Activated CD4-positive, alpha-beta T cell treated with anti-CD3 and anti-CD28 coated beads, Interleukin-2, amount 50 U/mL, for 4 hours (primary cell): ENCODE results near the gene TNS2.
"Not testable (repeated sequence)": the region's sequence is repeated elsewhere in the genome, so short reads cannot be mapped to it uniquely, and the experiment has no call there.

Source experiments
- DNase-seq, 2 experiments: peaks; one replicate each; pipeline ENCODE4 v3.0.0-alpha.2; 2020

TNS2 gene

DNA sequence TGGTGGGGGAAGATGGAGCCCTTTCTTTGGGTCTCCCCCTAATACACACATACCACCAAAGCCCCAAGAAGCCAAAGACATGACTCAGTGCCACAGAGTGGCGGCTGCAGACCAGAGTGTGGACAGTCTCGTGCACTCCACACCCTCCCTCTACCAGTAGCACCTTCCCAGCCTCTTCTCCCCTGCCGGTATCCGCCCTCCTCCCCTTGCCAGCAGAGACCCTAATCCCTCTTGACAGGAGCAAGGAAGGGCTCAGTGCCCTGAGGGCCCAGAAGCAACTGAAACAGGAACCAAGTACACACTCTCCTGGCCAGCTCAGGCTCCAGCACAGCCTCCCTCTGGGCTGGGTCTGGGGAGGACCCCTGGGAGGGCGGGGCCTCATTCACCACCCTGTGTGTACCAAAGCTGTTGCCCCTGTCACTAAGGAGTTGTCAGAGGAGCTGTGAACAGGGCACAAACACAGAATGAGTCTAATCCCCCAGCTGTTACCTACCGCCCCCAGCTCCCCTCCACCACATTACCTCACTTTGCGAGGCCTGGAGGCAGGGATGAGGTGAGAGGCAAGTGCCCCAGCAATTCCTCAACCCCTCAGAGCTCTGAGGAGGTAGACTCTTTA, 21.1 kb downstream of the TNS2 start:
- DNase-seq, result no peak

DNA sequence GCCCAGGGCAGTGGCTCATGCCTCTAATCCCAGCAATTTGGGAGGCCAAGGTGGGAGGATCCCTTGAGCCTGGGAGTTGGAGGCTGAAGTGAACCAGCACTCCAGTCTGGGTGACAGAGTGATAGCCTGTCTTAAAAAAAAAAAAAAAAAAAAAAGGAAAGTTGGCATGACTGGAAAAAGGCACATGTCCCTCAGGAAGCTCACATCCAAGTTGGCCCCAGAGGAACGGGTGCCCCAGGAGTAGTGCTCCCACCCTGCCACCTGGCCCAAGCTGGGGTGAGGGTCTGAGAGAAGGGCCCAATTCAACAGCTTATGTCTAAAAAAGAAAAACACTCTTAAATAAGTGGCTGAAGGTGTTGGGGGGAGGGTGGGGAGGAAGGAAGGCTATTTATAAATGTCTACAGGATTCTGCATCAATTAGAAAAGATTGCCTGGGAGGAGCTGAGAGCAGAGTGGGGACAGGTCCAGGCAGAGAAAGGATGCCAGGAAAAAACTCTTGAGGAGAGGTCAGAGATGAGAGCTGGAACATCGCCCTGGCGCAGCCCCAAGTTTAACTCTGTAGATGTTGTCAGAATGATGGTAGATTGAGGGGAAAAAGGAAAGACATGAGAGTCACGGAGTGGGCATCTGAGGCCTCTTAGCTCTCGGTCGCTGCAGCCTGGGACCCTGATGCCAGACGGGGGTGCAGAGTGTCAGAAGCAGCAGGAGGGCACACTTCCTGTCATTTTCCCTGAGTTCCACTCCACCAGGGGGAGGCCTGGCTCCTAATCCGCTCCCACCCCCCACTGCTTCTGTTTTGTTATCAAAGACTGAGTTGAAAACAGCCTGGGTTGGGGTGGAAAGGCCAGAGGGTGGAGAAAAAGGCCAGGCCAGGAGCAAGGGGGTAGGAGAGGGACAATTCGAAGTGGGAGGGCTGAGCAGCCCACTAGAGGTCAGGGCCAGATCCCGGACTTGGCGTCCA, 22.0 kb downstream of the TNS2 start:
- no peak for DNase-seq

GRCh38 chr12:53073881-53074280, 24.0 kb downstream of the TNS2 start:
- DNase-seq, result no peak

DNA sequence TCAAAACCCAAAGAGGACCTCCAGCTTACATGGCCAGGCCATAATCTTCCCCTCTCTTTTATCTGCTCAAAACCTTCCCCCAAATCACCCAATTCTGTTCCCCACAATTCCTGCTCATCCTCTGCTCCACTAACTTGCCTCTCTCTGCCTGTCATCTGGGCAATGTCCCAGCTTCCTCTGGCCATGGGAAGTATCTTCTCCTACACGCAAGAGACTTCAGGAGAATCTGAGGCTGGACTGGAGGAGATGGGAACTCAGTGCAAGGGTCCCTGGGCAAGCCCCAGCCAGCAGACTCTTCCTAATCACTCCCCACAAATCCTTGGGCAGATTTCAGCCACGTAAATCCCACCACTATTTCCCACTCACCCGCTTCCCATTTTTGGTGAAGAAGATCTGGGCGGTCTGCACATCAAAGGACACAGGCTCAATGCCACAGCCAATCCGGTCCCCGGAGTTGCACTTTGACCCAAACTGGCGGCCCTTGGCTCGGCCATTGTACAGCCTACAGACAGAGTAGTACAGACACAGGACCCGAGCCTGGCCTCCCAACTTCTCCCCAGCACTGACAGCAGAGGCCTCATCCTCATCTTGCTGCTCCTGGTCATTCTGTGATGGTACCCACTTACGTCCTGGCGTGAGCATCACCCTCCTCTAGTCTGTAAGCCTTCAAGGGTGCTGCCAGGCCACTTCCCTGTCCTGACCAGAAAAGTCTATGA, 24.6 kb downstream of the TNS2 start:
- no peak for DNase-seq

DNA sequence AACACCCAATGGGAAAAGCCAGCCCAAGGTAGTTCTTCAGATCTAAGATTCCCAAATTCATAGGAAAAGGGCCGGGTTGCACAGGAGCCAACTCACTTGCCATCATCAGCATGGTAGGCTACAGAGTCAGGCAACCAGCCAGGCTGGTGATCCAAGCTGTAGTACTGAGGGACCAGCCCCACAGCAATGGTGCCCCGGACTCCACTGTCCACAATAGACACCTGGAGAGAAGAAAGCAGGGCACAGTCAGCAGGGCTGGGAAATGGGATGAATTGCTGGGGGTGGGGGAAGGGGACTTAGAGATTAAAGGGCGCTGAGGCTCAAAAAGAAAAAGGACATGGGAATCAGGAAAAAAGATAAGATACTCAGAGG, 25.1 kb downstream of the TNS2 start:
- DNase-seq, result no peak

GRCh38 chr12:53076461-53076860, 26.6 kb downstream of the TNS2 start:
- no peak for DNase-seq

DNA sequence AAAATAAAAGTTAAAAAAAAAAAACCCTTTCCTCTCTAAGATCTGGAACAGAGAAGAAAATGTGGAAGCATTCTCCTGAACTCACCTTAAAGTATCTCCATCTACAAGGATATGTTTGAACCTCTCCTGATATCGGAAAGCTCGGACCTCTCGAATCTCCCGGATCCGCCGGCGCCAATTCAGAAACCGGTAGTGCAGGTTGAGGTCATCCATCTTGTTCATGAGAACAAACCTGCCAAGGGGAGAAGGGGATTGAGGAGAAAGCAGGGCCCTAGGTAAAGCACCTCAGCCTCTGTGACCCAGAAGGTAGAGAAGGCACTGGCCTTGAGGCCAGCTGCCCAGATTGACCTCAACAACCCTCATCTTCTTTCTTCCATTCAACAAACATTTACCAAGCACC, 27.2 kb downstream of the TNS2 start:
- no peak for DNase-seq

DNA sequence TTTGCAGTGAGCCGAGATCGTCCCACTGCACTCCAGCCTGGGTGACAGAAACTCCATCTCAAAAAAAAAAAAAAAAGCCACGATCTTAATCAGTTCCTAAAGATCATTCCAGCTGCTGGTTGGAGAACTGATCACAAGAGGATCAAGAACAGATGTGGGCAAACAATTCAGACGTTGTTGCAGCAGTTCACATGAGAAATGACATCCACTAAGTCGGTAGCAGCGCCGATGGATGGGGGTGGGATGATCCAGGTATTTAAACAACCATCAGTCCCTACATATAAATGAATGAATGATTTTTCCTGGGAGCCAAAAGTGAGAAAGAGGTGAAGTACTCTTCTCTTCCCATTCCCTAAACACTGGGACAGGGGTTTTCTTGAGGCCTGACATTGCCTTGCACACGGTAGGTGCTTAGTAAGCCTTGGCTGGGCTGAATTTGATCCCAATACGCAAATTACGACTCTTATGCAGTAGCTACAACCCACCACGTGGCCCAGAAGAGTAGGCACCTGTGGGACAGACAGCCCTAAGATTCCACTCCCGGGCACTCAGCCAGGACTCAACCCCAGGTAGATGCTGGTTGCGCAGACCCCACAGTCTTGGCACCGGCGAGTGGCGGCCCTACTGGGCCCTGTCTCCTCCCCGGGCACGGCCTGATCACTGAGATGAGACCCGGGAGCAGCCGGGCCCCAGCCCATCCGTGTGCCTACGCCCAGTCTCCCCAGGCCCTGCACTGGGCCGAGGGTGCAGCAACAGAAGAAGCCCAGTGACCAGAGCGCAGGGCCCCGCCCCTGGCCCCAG, 28.8 kb downstream of the TNS2 start:
- peak; percentile 44 to 48 for DNase-seq

- peak; percentile 95 for DNase-seq
These were observed 29.6 kb downstream of the TNS2 start, which contains the start of gene SPRYD3 for GRCh38 chr12:53079226-53080117. Gene SPRYD3 (minus strand): TSS chr12:53079390. CDS start chr12:53079333, 57 bp downstream.

DNA sequence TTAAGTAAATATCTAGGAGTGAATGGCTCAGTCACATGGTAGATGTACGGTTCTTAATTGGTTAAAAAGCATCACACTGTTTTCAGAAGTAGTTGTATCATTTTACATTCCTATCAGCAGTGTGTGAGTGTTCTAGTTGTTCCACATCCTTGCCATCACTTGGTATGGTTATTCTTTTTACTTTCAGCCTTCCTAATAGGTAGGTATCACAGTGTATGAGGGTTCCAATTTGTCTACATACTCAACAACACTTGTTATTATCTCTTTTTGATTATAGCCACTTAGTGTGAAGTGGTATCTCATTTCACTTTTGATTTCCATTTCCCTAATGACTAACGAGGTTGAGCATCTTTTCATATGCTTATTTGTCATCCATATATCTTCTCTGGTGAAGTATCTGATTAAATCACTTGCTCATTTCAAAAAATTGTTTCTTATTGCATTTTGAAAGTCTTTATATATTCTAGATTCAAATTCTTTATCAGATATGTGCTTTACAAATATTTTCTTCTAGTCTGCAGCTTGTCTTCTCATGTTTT, 32.8 kb downstream of the TNS2 start:
- DNase-seq, result no peak

DNA sequence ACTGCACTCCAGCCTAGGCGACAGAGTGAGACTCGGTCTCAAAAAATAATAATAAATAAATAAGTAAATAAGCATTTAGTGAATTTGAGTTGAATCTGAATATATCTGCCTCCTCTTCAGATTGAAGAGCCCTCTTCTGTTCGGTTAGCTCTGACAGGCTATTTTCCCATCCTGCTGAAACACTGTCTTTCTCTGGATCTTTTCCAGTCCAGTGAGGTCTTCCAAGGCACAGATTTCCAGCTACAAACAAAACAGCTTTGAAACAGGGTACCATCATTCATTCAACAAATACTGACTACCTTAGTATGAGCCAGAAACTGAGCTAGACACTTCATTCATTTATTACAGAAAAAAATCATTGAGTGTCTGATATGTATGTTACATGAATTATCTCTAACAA, 36.5 kb downstream of the TNS2 start:
- DNase-seq, result no peak

- no peak for DNase-seq
These were observed 40.2 kb downstream of the TNS2 start for GRCh38 chr12:53090105-53090504.

GRCh38 chr12:53090554-53090953, 40.7 kb downstream of the TNS2 start:
- no peak for DNase-seq

DNA sequence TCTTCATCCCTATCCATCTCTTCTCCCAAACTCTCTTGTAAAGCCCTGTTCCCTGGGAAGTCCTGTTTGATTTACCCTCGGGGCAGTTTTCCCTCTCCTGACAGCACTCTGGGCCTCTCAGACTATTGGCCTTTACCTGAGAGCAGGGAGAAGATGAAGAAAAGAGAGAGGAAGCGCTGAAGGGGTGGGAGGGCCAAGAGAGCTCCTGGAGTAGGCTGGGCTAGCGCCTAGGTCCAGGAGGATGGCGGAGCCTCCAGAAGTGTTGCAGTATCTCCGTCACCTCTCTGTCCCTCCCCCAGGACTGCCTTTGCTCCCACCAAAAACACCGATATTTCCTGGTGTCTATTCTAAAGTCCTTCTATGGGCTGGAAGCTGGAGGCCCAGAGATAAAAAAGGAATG, 41.9 kb downstream of the TNS2 start:
- DNase-seq, result no peak

DNA sequence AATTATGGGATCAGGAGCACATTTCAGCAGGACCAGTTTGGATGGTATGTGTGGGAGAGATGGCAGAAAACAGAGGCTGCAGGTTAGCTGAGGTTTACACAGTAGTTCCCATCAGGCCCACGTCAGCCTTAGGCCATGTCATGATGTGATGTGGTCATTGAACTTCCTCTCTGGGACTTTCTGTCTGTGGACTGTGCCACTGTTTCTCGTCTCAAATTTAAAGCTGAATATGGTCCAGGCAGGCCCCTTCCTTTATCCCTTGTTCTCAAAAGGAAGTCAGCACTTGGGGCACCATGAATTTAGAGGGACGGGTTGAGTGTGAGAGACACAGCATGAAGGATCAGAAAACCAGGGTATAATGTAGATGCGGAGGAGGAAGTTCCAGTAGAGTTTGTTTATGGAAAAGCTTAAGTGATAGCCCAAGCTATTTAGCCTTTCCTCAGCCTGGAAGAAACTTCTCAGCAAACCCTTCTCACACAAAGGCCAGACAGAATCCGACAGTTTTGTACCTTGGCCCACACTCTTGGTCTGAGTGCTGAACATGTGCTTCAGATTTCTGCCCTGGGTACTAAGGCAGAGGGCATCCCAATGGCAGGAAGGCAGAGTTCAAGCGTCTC, 44.0 kb downstream of the TNS2 start:
- no peak for DNase-seq

DNA sequence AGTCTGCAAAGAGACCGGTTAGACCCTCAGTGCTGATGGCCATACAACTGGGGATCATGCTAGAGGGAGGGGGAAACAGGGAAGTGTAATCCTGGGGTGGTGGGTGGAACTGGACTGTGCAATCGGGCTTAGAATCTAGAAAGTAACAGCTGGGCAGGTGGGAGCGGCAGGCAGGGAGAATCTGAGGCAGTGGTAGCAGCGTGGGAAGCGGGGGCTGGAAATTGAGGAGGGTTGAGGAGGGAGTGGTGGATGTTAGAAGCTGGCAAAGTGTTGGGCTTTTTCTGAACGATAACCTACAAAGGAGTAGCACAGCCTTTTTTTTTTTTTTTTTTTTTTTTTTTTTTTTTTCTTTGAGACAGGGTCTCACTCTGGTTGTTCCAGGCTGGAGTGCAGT, 44.5 kb downstream of the TNS2 start:
- no peak for DNase-seq

DNA sequence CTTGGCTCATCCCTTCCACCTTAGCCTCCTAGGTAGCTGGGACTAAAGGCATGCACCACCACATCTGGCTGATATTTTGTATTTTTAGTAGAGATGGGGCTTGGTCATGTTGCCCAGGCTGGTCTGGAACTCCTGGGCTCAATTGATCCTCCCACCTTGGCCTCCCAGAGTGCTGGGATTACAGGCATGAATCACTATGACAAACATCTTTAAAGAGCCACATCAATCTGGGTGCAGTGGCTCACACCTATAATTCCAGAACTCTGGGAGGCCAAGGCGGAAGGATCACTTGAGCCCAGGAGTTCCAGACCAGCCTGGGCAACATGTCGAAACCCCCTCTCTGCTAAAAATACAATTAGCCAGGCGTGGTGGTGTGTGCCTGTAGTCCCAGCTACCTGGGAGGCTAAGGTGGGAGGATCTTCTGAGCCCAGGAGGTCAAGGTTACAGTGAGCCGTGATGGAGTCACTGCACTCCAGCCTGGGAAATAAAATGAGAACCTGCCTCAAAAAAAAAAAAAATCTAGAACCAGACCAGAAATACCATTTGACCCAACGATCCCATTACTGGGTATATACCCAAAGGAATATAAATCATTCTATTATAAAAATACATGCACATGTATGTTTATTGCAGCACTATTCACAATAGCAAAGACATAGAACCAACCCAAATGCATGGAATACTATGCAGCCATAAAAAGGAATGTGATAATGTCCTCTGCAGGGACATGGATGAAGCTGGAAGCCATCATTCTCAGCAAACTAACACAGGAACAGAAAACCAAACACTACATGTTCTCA, 45.1 kb downstream of the TNS2 start:
- not testable (repeated sequence) for DNase-seq

GRCh38 chr12:53095596-53095895, 45.7 kb downstream of the TNS2 start:
- not testable (repeated sequence) for DNase-seq

DNA sequence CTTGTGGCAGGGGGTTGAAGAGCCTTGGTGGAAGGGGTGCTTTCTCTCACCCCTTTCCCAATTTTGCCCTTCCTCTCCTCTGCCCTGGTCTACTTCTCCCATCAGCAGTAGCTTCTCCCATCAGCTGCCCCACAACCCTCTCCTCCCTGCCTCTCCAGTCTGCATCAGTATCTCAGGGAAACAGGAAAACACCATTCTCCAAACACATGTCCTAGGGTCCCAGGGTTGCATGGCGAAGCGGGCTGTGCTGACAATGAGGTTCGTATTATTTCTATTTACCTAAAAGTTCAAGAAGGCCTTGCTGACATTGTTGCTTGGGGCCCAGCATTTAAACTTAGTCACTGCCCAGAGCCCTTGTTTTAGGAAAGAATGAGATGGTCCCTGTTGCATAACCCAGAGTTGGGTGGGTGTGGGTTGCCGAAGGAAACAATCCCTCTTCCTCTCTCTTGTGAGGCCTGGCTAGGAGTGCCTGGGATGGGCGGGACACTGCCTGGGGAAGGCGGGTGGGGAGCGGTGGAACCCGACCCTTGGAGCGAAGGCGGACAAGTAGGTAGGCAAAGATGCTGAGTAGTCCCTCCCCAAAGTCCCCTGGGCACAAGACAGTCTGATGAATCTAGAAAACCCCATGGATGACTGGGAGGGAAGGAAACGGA, 46.4 kb downstream of the TNS2 start:
- DNase-seq, result no peak

- no peak for DNase-seq
These were observed 46.9 kb downstream of the TNS2 start for GRCh38 chr12:53096759-53097158.
